Central memory CD8-positive, alpha-beta T cell (primary cell): Measurements from ENCODE around the gene ITGA2.
"Not testable (repeated sequence)": the region's sequence is repeated elsewhere in the genome, so short reads cannot be mapped to it uniquely, and the experiment has no call there.

Source experiments
- ATAC-seq: fragments of 150-1000 bp; cut with Tn5 transposase; replicated peaks from 2 replicates; pipeline ENCODE4 v1.10.0; 2022; ENCODE audit warnings: mild to moderate bottlenecking, moderate FRiP score, moderate number of reproducible peaks; ENCODE audit not compliant: poor library complexity, severe bottlenecking; ENCODE audit errors: extremely low read depth
- DNase-seq, 2 donors: peaks; one replicate each; pipeline ENCODE4 v3.0.0; 2021; ENCODE audit warnings: low spot score in 2 of 2
- H3K27ac Mint-ChIP-seq: one replicate; pipeline ENCODE4 v1.8.0; 2022; ENCODE audit warnings: low read depth, mild to moderate bottlenecking, moderate library complexity, mixed read lengths
- H3K27me3 Mint-ChIP-seq: one replicate; pipeline ENCODE4 v1.8.0; 2022; ENCODE audit warnings: mixed read lengths
- H3K36me3 Mint-ChIP-seq: one replicate; pipeline ENCODE4 v1.8.0; 2022; ENCODE audit warnings: mild to moderate bottlenecking, moderate library complexity, mixed read lengths; ENCODE audit not compliant: insufficient read depth
- H3K4me1 Mint-ChIP-seq: one replicate; pipeline ENCODE4 v1.8.0; 2022; ENCODE audit warnings: mixed read lengths
- H3K4me3 Mint-ChIP-seq: one replicate; pipeline ENCODE4 v1.8.0; 2022; ENCODE audit warnings: mild to moderate bottlenecking, moderate library complexity, mixed read lengths
- H3K9me3 Mint-ChIP-seq: one replicate; pipeline ENCODE4 v1.8.0; 2022; ENCODE audit warnings: mixed read lengths

Gene ITGA2

DNA sequence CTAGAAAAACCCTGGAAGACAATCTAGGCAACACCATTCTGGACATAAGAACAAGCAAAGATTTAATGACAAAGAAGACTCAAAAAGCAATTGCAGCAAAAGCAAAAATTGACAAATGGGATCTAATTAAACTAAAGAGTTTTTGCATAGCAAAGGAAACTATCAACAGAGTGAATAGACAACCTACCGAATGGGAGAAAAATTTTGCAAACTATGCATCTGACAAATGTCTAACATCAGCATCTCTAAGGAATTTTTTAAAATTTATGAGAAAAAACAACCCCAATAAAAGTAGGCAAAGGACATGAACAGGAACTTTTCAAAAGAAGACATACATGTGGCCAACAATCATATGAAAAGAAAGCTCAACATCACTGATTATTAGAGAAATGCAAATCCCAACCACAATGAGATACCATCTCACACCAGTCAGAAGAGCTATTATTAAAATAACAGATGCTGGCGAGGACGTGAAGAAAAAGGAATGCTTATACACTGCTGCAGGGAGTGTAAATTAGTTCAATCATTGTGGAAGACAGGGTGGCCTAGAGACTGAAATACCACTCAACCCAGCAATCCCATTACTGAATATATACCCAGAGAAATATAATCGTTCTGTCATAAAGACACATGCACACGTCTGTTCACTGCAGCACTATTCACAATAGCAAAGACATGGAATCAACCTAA, 116.6 kb downstream of the ITGA2 start:
- DNase-seq (no peak), ATAC-seq (no peak)
- Mint-ChIP-seq H3K4me3 (no peak overlapping the region), H3K27ac (no peak overlapping the region), H3K9me3 (no peaks in the 10 kb centered on the region), H3K36me3 (peaks cover 26% of the 10 kb centered on the region), H3K4me1 (peaks cover 50% of the 10 kb centered on the region), H3K27me3 (no peaks in the 10 kb centered on the region)

DNA sequence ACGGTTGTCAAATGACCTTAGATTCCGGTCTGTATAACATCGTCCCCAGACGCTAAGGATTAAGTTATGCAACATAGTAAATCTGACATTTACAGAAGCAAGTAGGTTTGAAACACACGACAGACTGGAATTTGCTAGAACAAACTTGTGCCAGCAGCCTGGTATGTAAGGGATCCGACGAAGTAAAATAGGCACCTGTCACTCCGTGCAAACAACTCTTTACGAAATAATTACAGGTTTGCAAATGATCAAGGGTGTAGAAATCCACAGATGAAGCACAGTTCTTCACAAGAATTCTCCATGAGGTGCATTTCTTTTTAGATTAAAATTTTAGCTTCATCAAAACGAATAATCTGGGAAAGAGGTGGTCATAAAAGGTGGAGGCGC, 119.9 kb downstream of the ITGA2 start:
- Mint-ChIP-seq H3K4me1 (peaks cover 42% of the 10 kb centered on the region), H3K27ac (peak overlapping the region; percentile 96), H3K9me3 (no peaks in the 10 kb centered on the region), H3K4me3 (peak overlapping the region; percentile 94), H3K27me3 (no peaks in the 10 kb centered on the region), H3K36me3 (peaks cover 13% of the 10 kb centered on the region)
- ATAC-seq: peak; percentile 9
- no peak for DNase-seq

- Mint-ChIP-seq H3K9me3 (no peaks in the 10 kb centered on the region), H3K4me3 (peak within 1 kb of the TSS; percentile 94), H3K4me1 (peaks cover 42% of the 10 kb centered on the region), H3K27ac (peak within 1 kb of the TSS; percentile 96), H3K36me3 (peaks cover 13% of the 10 kb centered on the region), H3K27me3 (no peaks in the 10 kb centered on the region)
- DNase-seq (peak; percentile 75 to 82), ATAC-seq (peak; percentile 96)
Measured at GRCh38 chr5:53109443-53110127, 120.4 kb downstream of the ITGA2 start, which contains the start of gene MOCS2. TSS of gene MOCS2 (minus strand) at chr5:53109757. CDS start at chr5:53107174, 2,583 bp downstream.

- H3K36me3 Mint-ChIP-seq: peaks cover 10% of the 10 kb centered on the region
- H3K4me3 Mint-ChIP-seq: peak overlapping the region; percentile 94
- ATAC-seq: no peak
- H3K9me3 Mint-ChIP-seq: no peaks in the 10 kb centered on the region
- H3K27ac Mint-ChIP-seq: peak overlapping the region; percentile 96
- H3K4me1 Mint-ChIP-seq: peaks cover 37% of the 10 kb centered on the region
- H3K27me3 Mint-ChIP-seq: no peaks in the 10 kb centered on the region
- no peak for DNase-seq
Measured at GRCh38 chr5:53110156-53110555, 121.0 kb downstream of the ITGA2 start.

DNA sequence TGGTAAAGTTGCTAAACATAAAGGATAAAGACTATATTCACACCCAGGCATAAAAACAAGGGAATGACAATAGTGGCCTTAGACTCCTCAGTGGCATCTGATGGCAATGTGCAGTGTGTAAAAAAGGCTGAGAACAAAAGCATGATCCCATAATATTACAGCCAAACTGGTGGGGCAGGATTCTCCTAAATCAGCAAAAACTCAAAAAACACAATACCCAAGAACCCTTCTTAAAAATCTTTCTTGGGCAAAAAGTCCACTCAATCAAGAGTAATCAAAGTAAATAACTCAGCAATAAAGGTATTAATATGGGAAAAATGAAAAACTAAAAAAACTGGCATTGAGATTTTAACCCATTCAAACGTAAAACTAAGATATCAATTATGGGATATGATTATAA, 122.0 kb downstream of the ITGA2 start:
- H3K4me1 Mint-ChIP-seq: peaks cover 27% of the 10 kb centered on the region
- H3K27me3 Mint-ChIP-seq: no peaks in the 10 kb centered on the region
- ATAC-seq (no peak), DNase-seq (no peak)
- H3K27ac Mint-ChIP-seq: no peak overlapping the region
- H3K9me3 Mint-ChIP-seq: no peaks in the 10 kb centered on the region
- no peak overlapping the region for H3K4me3 Mint-ChIP-seq
- H3K36me3 Mint-ChIP-seq: peaks cover 6% of the 10 kb centered on the region

DNA sequence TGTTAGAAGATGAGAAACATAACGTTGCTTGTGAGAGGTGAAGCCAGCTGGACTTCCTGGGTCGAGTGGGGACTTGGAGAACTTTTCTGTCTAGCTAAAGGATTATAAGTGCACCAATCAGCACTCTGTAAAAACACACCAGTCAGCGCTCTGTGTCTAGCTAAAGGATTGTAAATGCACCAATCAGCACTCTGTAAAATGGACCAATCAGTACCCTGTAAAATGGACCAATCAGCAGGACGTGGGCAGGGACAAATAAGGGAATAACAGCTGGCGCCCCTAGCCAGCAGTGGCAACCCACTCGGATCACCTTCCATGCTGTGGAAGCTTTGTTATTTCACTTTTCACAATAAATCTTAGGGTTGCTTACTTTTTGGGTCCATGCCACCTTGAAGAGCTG, 123.2 kb downstream of the ITGA2 start:
- not testable (repeated sequence) for ATAC-seq, H3K4me3 Mint-ChIP-seq, H3K27me3 Mint-ChIP-seq, H3K27ac Mint-ChIP-seq, H3K36me3 Mint-ChIP-seq, H3K9me3 Mint-ChIP-seq, DNase-seq
- peaks cover 19% of the 10 kb centered on the region for H3K4me1 Mint-ChIP-seq

DNA sequence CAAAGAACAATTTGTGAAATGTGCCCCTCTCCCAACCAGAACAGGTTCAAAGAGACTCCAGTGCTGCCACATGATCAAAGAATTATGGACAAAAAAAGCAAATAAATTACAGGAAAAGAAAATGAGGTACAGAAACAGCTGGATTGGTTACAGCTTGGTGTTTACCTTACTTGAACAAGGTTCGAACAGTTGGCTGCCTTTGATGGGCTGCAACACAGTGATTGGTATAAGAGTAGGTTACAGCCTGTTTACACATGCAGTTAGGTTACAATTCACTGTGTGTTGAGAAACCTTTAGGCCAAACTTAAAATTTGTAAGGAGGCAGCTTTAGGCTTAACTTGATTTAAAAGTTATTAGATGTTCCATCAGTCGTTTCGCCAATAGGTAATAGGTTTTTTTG, 123.8 kb downstream of the ITGA2 start:
- H3K27ac Mint-ChIP-seq: no peak overlapping the region
- DNase-seq: no peak
- peaks cover 14% of the 10 kb centered on the region for H3K4me1 Mint-ChIP-seq
- peaks cover 10% of the 10 kb centered on the region for H3K27me3 Mint-ChIP-seq
- H3K36me3 Mint-ChIP-seq: peaks cover 4% of the 10 kb centered on the region
- no peaks in the 10 kb centered on the region for H3K9me3 Mint-ChIP-seq
- no peak overlapping the region for H3K4me3 Mint-ChIP-seq
- no peak for ATAC-seq

- Mint-ChIP-seq H3K4me3 (no peak overlapping the region), H3K4me1 (peaks cover 14% of the 10 kb centered on the region), H3K9me3 (no peaks in the 10 kb centered on the region), H3K27me3 (peaks cover 17% of the 10 kb centered on the region), H3K36me3 (peaks cover 4% of the 10 kb centered on the region), H3K27ac (no peak overlapping the region)
- ATAC-seq: no peak
- no peak for DNase-seq
Measured at GRCh38 chr5:53113947-53114346, 124.8 kb downstream of the ITGA2 start.

DNA sequence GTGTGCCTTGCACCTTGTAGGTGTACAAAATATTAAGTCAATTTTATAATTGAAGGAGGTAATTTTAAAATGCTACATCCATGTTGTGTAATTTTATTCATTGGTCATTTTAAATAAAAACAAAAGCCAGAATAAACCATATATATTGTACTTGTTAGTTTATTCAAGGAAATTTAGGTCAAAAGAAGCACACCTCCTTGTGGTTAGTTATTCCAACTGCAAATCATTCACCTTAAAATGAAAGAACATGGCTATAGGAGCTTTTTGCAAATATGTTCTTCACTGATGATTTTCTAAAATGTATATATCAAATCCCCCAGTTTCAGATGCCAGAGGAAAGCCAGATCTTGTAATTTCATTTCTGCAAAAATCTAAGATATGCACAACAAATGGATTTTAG, 125.8 kb downstream of the ITGA2 start:
- H3K36me3 Mint-ChIP-seq: no peaks in the 10 kb centered on the region
- ATAC-seq (no peak), DNase-seq (no peak)
- peaks cover 11% of the 10 kb centered on the region for H3K4me1 Mint-ChIP-seq
- no peaks in the 10 kb centered on the region for H3K9me3 Mint-ChIP-seq
- H3K27ac Mint-ChIP-seq: no peak overlapping the region
- no peak overlapping the region for H3K4me3 Mint-ChIP-seq
- H3K27me3 Mint-ChIP-seq: peaks cover 17% of the 10 kb centered on the region

- ATAC-seq: no peak
- Mint-ChIP-seq H3K27me3 (peaks cover 17% of the 10 kb centered on the region), H3K4me1 (no peaks in the 10 kb centered on the region), H3K9me3 (no peaks in the 10 kb centered on the region), H3K4me3 (no peak overlapping the region), H3K36me3 (no peaks in the 10 kb centered on the region), H3K27ac (no peak overlapping the region)
- DNase-seq: no peak
Measured at GRCh38 chr5:53116597-53116996, 127.4 kb downstream of the ITGA2 start.

DNA sequence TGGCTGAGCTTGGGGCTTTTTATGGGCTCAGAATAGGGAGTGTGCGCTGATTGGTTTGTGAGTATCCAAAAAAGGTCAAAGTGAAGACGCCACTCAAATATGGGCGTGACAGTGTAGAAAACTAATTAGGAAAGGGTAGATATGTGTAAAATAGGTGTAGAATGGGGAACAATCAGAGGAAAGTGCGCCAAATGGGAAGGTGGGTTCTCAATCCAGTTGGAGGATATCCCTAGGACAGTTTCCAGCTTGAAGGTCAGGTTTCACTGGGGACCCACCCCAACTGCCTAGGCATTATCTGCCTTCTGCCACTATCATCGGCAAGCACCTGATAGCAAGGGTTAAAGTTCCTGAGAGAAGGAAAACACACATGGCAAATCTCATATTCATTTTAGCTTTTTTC, 129.7 kb downstream of the ITGA2 start:
- Mint-ChIP-seq H3K9me3 (no peaks in the 10 kb centered on the region), H3K27ac (no peak overlapping the region), H3K36me3 (no peaks in the 10 kb centered on the region), H3K4me1 (no peaks in the 10 kb centered on the region), H3K4me3 (no peak overlapping the region), H3K27me3 (peaks cover 17% of the 10 kb centered on the region)
- ATAC-seq (no peak), DNase-seq (no peak)

DNA sequence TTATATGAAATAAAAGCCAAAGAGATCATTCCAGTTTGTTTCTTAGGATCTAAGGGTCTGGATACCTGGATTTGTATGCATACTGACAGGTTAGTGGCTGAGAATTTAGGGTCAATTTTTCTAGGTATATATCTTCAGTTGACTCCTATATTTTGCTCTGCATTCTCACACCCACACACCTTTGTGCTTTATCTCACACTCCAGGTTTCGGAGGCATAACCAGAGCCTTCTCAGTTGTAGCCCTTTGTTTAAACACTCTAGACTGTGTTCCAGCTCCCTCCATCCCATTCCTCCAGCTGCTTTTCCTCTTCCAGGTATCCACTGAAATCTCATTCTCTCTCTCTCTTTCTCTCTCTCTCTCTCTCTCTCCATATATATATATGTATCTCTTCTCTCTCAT, 131.0 kb downstream of the ITGA2 start:
- no peak for DNase-seq
- Mint-ChIP-seq H3K9me3 (no peaks in the 10 kb centered on the region), H3K27me3 (peaks cover 17% of the 10 kb centered on the region), H3K4me3 (no peak overlapping the region), H3K4me1 (no peaks in the 10 kb centered on the region), H3K36me3 (no peaks in the 10 kb centered on the region), H3K27ac (no peak overlapping the region)
- no peak for ATAC-seq

GRCh38 chr5:53123702-53124101, 134.6 kb downstream of the ITGA2 start:
- Mint-ChIP-seq H3K4me1 (no peaks in the 10 kb centered on the region), H3K36me3 (no peaks in the 10 kb centered on the region), H3K27me3 (peaks cover 13% of the 10 kb centered on the region), H3K27ac (no peak overlapping the region), H3K9me3 (no peaks in the 10 kb centered on the region), H3K4me3 (no peak overlapping the region)
- DNase-seq (no peak), ATAC-seq (no peak)
